HL-60 (cell line): ENCODE data around the gene DDRGK1.

Experiments used
- DNase-seq, 2 experiments: peaks; one replicate each; pipeline ENCODE4 v3.0.0-alpha.2; 2010 to 2020; ENCODE audit warnings: low read depth in 1 of 2, low spot score in 1 of 2
- H3K27ac ChIP-seq: fragments of 250-450 bp; sonication (Bioruptor Pico); replicated peaks from 2 replicates; pipeline ENCODE4 v1.5.1; 2020; ENCODE audit warnings: mild to moderate bottlenecking, moderate library complexity
- H3K27me3 ChIP-seq: fragments of 250-450 bp; sonication (Bioruptor Pico); 2 replicates; pipeline ENCODE4 v1.5.1; 2021; ENCODE audit warnings: mild to moderate bottlenecking, moderate library complexity; ENCODE audit not compliant: insufficient read depth, poor library complexity, severe bottlenecking
- H3K4me3 ChIP-seq: replicated peaks from 2 replicates; pipeline ENCODE4 v1.5.1; 2011; ENCODE audit warnings: mild to moderate bottlenecking, control low read depth, low read length; ENCODE audit not compliant: insufficient read depth
- CTCF ChIP-seq: IDR thresholded peaks from one replicate; pipeline ENCODE4 v1.5.1; 2011; ENCODE audit warnings: low read length, control low read depth, inconsistent platforms; ENCODE audit not compliant: insufficient read depth
- GABPA ChIP-seq: IDR thresholded peaks from 2 replicates; pipeline ENCODE4 v1.6.1; 2012; ENCODE audit warnings: low read depth
- POLR2AphosphoS5 ChIP-seq: IDR thresholded peaks from 2 replicates; pipeline ENCODE4 v1.6.1; 2012; ENCODE audit warnings: low read depth
- REST ChIP-seq: IDR thresholded peaks from 2 replicates; pipeline ENCODE4 v1.6.1; 2012; ENCODE audit warnings: low read depth; ENCODE audit not compliant: insufficient replicate concordance
- SPI1 ChIP-seq: IDR thresholded peaks from 2 replicates; pipeline ENCODE4 v1.6.1; 2012; ENCODE audit warnings: low read depth, mild to moderate bottlenecking, borderline replicate concordance

Gene DDRGK1

GRCh38 chr20:3229798-3230197, 25.3 kb upstream of the DDRGK1 start:
- TF ChIP-seq POLR2AphosphoS5 (no peak), CTCF (no peak), REST (no peak), GABPA (no peak), SPI1 (no peak)
- DNase-seq, result no peak
- Histone ChIP-seq H3K27me3 (no peaks in the 10 kb centered on the region), H3K27ac (no peak overlapping the region), H3K4me3 (no peak overlapping the region)

- no peak for DNase-seq
- H3K27ac ChIP-seq, result no peak overlapping the region
- no peaks in the 10 kb centered on the region for H3K27me3 ChIP-seq
- no peak for TF ChIP-seq REST
- TF ChIP-seq GABPA, result no peak
- TF ChIP-seq CTCF, result no peak
- TF ChIP-seq POLR2AphosphoS5, result no peak
- no peak for TF ChIP-seq SPI1
- H3K4me3 ChIP-seq, result no peak overlapping the region
Observed at GRCh38 chr20:3229158-3229557, 24.7 kb upstream of the DDRGK1 start.

GRCh38 chr20:3228750-3229032, 24.2 kb upstream of the DDRGK1 start:
- TF ChIP-seq GABPA (no peak), REST (no peak), SPI1 (no peak), CTCF (no peak), POLR2AphosphoS5 (no peak)
- Histone ChIP-seq H3K27ac (no peak overlapping the region), H3K27me3 (no peaks in the 10 kb centered on the region), H3K4me3 (no peak overlapping the region)
- DNase-seq, result no peak
